HepG2 (cell line): ENCODE results near the gene SLC6A9.

ENCODE experiments used
- BRCA1 ChIP-seq: sonication (generic); formaldehyde crosslinking; IDR thresholded peaks from 2 replicates; pipeline ENCODE4 v1.4.0; 2020; ENCODE audit warnings: missing genetic modification reagents
- CTCF ChIP-seq: sonication (generic); formaldehyde crosslinking; IDR thresholded peaks from 2 replicates; pipeline ENCODE4 v1.5.0; 2020; ENCODE audit warnings: mild to moderate bottlenecking, missing genetic modification reagents, moderate library complexity
- DMAP1 ChIP-seq: IDR thresholded peaks from 2 replicates; pipeline ENCODE4 v1.6.1; 2016
- DPF2 ChIP-seq: sonication (generic); formaldehyde crosslinking; IDR thresholded peaks from 2 replicates; pipeline ENCODE4 v1.4.0; 2020; ENCODE audit warnings: mild to moderate bottlenecking, low read depth, missing genetic modification reagents, borderline replicate concordance
- HNRNPLL ChIP-seq: fragments of 200-400 bp; formaldehyde crosslinking; IDR thresholded peaks from 2 replicates; pipeline ENCODE4 v1.6.1; 2017; ENCODE audit warnings: mild to moderate bottlenecking, low read depth, low read length; ENCODE audit not compliant: poor library complexity, severe bottlenecking
- KAT7 ChIP-seq: IDR thresholded peaks from 2 replicates; pipeline ENCODE4 v1.6.1; 2018; ENCODE audit warnings: borderline replicate concordance, missing compliant biosample characterization
- MAFK ChIP-seq, 2 experiments: IDR thresholded peaks in 1 of 2; conservative IDR thresholded peaks in 1 of 2; 2 replicates each; pipeline ENCODE4 v1.6.1; 2011; ENCODE audit warnings: improper control_type of control experiment in 2 of 2, low read length in 2 of 2
- PCBP1 ChIP-seq: fragments of 200-400 bp; formaldehyde crosslinking; IDR thresholded peaks from 2 replicates; pipeline ENCODE4 v1.6.1; 2017; ENCODE audit warnings: mild to moderate bottlenecking, low read depth, low read length, borderline replicate concordance
- POLR2A ChIP-seq, 2 experiments: IDR thresholded peaks; 2 replicates each; pipeline ENCODE4 v1.6.1; 2011; ENCODE audit warnings: low read depth in 2 of 2, low read length in 2 of 2, mild to moderate bottlenecking in 1 of 2, moderate library complexity in 1 of 2; ENCODE audit not compliant: insufficient read depth in 1 of 2
- RAD21 ChIP-seq: fragments of 450-650 bp; formaldehyde crosslinking; IDR thresholded peaks from 2 replicates; pipeline ENCODE4 v1.5.0; 2020; ENCODE audit warnings: mild to moderate bottlenecking
- SAFB2 ChIP-seq: sonication (generic); formaldehyde crosslinking; IDR thresholded peaks from 2 replicates; pipeline ENCODE4 v1.5.1; 2020; ENCODE audit warnings: missing genetic modification reagents, low read depth, mild to moderate bottlenecking, borderline replicate concordance
- ZNF704 ChIP-seq: sonication (generic); formaldehyde crosslinking; IDR thresholded peaks from 2 replicates; pipeline ENCODE4 v1.8.1; 2023; ENCODE audit warnings: mild to moderate bottlenecking, inconsistent platforms, moderate library complexity, missing genetic modification reagents, borderline replicate concordance

- no peak for TF ChIP-seq HNRNPLL
- TF ChIP-seq DPF2 (CRISPR knock-in tag): no peak
- no peak for TF ChIP-seq DMAP1 (CRISPR knock-in tag)
- TF ChIP-seq PCBP1: no peak
- no peak for TF ChIP-seq ZNF704 (CRISPR knock-in tag)
- no peak for TF ChIP-seq KAT7 (CRISPR knock-in tag)
- no peak for TF ChIP-seq MAFK (conservative IDR thresholded peaks at IDR 0.05 in 1 of 2, IDR thresholded peaks at IDR 0.05 in 1 of 2; ENCODE audit: low read length in 2 of 2)
- TF ChIP-seq SAFB2 (CRISPR knock-in tag): no peak
- TF ChIP-seq BRCA1 (CRISPR knock-in tag): no peak
- no peak for TF ChIP-seq CTCF
- no peak for TF ChIP-seq POLR2A (IDR thresholded peaks at IDR 0.05; ENCODE audit: insufficient read depth in 1 of 2, low read depth in 2 of 2, low read length in 2 of 2)
- no peak for TF ChIP-seq RAD21 (CRISPR knock-in tag)
Observed at GRCh38 chr1:44000122-44000665, 31.1 kb downstream of the SLC6A9 start.
